Heart right ventricle (tissue), 16 donors: ENCODE results near the gene ZNF644. TPM values are rescaled to one million over a fixed set of nuclear protein-coding genes. Genes with fewer than 3 reads are reported as not detected.

Source experiments
- ATAC-seq, 8 donors: fragments of 200-7000 bp; cut with Tn5 transposase; one replicate each; pipeline ENCODE4 v1.9.1; 2020; ENCODE audit warnings: mild to moderate bottlenecking in 8 of 8, moderate library complexity in 8 of 8, moderate number of reproducible peaks in 1 of 8
- DNase-seq, 2 donors: peaks; one replicate each; pipeline ENCODE4 v3.0.0-alpha.2; 2020
- H3K27ac ChIP-seq, 10 donors: fragments of 200-600 bp; sonication (generic) in 2 of 10; one replicate each; pipeline versions ENCODE4 v1.5.0 to v1.8.0; 2020 to 2022; ENCODE audit warnings: mild to moderate bottlenecking in 3 of 10
- H3K27me3 ChIP-seq, 7 donors: fragments of 200-600 bp; one replicate each; pipeline ENCODE4 v1.8.0; 2021 to 2022; ENCODE audit warnings: mild to moderate bottlenecking in 2 of 7
- H3K36me3 ChIP-seq, 9 donors: fragments of 200-600 bp; sonication (generic) in 1 of 9; one replicate each; pipeline versions ENCODE4 v1.5.0 to v1.8.0; 2020 to 2022; ENCODE audit warnings: mild to moderate bottlenecking in 2 of 9
- H3K4me1 ChIP-seq, 9 donors: fragments of 200-600 bp; sonication (generic) in 1 of 9; one replicate each; pipeline versions ENCODE4 v1.5.0 to v1.8.0; 2020 to 2022; ENCODE audit warnings: mild to moderate bottlenecking in 4 of 9
- H3K4me3 ChIP-seq, 10 donors: fragments of 200-600 bp; sonication (generic) in 2 of 10; one replicate each; pipeline versions ENCODE4 v1.5.0 to v1.8.0; 2020 to 2022; ENCODE audit warnings: mild to moderate bottlenecking in 7 of 10, moderate library complexity in 2 of 10
- H3K9me3 ChIP-seq, 11 donors: fragments of 200-600 bp in 10 of 11; sonication (generic) in 2 of 11; one replicate each; pipeline versions ENCODE4 v1.5.0 to v1.8.0; 2013 to 2022; ENCODE audit warnings: mild to moderate bottlenecking in 2 of 11, control low read depth in 1 of 11, moderate library complexity in 1 of 11
- CTCF ChIP-seq, 9 donors: fragments of 200-600 bp; sonication (generic) in 2 of 9; IDR thresholded peaks; one replicate each; pipeline versions ENCODE4 v1.5.0 to v1.8.0; 2021 to 2022; ENCODE audit warnings: antibody characterized with exemption in 9 of 9, mild to moderate bottlenecking in 5 of 9, moderate library complexity in 1 of 9
- WGBS, 2 donors: extraction: QIAGEN DNeasy Blood & Tissue Kit; methylation state at CpG; one replicate each; pipeline ENCODE4 v1.1.7; 2013; ENCODE audit warnings: inconsistent platforms in 1 of 2; 5-methylcytosine and 5-hydroxymethylcytosine counted together
- intact Hi-C, 10 donors: fragments of 100-400 bp; cut with DNase I; formaldehyde crosslinking; loops; one replicate each; pipeline versions ENCODE4 v1.11.1 to v1.14.2; 2022
- polyA plus RNA-seq, 2 donors: library from polyadenylated mRNA; stranded (reverse); fragments of 200-250 nt; gene quantifications; one replicate each; pipeline ENCODE4 v1.2.3, GENCODE V29; 2013
- total RNA-seq, 10 donors: library from RNA; stranded (reverse); fragmentation: NEBNext Ultra II Directional in 3 of 10; extraction: Animal tissue kit (Norgen Biotek cat#: 25700) in 3 of 10; gene quantifications; one replicate each; pipeline versions ENCODE4 v1.2.1 to v1.2.4, GENCODE V29; 2021 to 2023
- donor health status: Arrhythmogenic right ventricular cardiomyopathy.
- donor health status: ischemic (EF 13 %, LVEDD 7.1; RV severe dilation, severe dysfunction).
- donor health status: healthy with polysubstance abuse.
- donor health status: DM: no; HTN: yes; CAD: no.
- donor health status: DM: no; HTN: no; CAD: no.
- donor health status: ischemic (EF 25% LVEDD 6.9; RV normal size, moderate dysfunction).
- donor health status: ischemic (EF 25% LVEDD 5.7; RV mildly dilated, moderate dysfunction).
- donor health status: healthy.
- donor health status: DM: yes; HTN: yes; CAD: no.
- donor health status: Ischemic cardiomyopathy.
- donor health status: ischemic (EF 35%, LVEDD 5.7; RV mildly dilated, moderate dysfunction).
- donor health status: nonischemic (EF 11% LVEDD 7.7; RV severe dilation, severe dysfunction).
- donor health status: DM: yes; HTN: yes; CAD: no.
- donor health status: PGD.
- donor health status: ischemic (EF 29% LVEDD 5.4; RV normal size, mild dysfunction).
- donor health status: nonischemic (EF 23%, LVEDD 6.1; RV moderate dilation, normal function).

ZNF644 gene
- total and polyA plus RNA-seq, 12 donors, result 10.7 to 48.0 (median 33.6) TPM

DNA sequence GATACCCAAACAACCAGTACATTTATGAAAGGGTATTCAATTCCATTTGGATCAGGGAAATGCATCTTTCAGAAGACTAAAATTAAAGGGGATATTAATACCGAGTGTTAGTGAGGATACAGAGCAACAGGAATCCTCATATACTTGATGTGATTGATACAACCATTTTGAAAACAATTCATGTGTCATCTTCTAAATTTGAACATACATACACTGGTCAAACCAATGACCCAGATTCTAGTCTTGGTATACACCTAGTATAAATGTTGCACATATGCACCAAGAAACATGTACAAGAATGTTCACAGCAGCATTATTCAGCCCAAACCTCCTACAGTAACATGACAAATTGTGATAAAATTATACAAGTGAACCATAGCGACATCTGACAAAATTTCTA, 58.6 kb downstream of the ZNF644 start:
- no peak for TF ChIP-seq CTCF (IDR thresholded peaks at IDR 0.05)
- Histone ChIP-seq H3K4me3 (no peak overlapping the region), H3K27me3 (no peaks in the 10 kb centered on the region), H3K4me1 (peaks cover 0 to 27% (median 5%) of the 10 kb centered on the region in 9 donors), H3K36me3 (no peaks in the 10 kb centered on the region), H3K9me3 (peaks cover 0 to 12% (median 0%) of the 10 kb centered on the region in 11 donors), H3K27ac (no peak overlapping the region)
- DNase-seq (no peak), ATAC-seq (no peak)
- intact Hi-C loops, result loop anchor here in 7 of 10 donors (2.0 to 10.0 kb wide), 5 partner anchors 22 to 378 kb away; no protein-coding TSS in a partner anchor
- 89 to 97% methylated on average over 2 of the region's 2 CpGs for WGBS, 2 donors

- TF ChIP-seq CTCF (IDR thresholded peaks at IDR 0.05), result no peak
- H3K36me3 ChIP-seq, result peaks cover 0 to 15% (median 0%) of the 10 kb centered on the region in 9 donors
- H3K27ac ChIP-seq, result no peak overlapping the region
- no peaks in the 10 kb centered on the region for H3K27me3 ChIP-seq
- H3K9me3 ChIP-seq, result peaks cover 0 to 12% (median 0%) of the 10 kb centered on the region in 11 donors
- H3K4me3 ChIP-seq, result no peak overlapping the region
- WGBS, 2 donors, result 92 to 94% methylated on average over 5 of the region's 5 CpGs
- peaks cover 0 to 27% (median 8%) of the 10 kb centered on the region in 9 donors for H3K4me1 ChIP-seq
- DNase-seq, result no peak
- intact Hi-C loops, result loop anchor here in 7 of 10 donors (5.0 to 10.0 kb wide), 4 partner anchors 105 to 375 kb away; no protein-coding TSS in a partner anchor
- no peak for ATAC-seq
These were observed 62.3 kb downstream of the ZNF644 start for GRCh38 chr1:90959352-90960206.

DNA sequence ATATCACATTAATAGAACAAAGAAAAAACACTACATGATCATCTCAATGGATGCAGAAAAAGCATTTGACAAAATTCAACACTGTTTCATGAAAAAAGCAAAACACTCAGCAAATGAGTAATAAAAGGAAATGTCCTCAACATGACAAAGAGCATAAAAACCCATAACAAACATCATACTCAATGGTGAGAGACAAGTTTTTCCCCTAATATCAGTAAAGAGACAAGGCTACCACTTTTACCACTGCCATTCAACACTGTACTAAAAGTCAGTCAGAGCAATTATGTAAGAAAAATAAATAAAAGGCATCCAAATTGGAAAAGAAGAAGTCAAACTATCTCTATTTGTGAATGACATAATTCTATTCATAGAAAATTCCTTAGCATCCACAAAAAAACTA, 64.3 kb downstream of the ZNF644 start:
- no peak for DNase-seq
- ATAC-seq, result no peak
- H3K36me3 ChIP-seq, result peaks cover 0 to 15% (median 0%) of the 10 kb centered on the region in 9 donors
- no peak overlapping the region for H3K27ac ChIP-seq
- peaks cover 0 to 19% (median 6%) of the 10 kb centered on the region in 9 donors for H3K4me1 ChIP-seq
- no peak for TF ChIP-seq CTCF (IDR thresholded peaks at IDR 0.05)
- no peak overlapping the region for H3K4me3 ChIP-seq
- intact Hi-C loops, result no loop called here
- no peaks in the 10 kb centered on the region for H3K27me3 ChIP-seq
- H3K9me3 ChIP-seq, result peaks cover 0 to 12% (median 0%) of the 10 kb centered on the region in 11 donors

DNA sequence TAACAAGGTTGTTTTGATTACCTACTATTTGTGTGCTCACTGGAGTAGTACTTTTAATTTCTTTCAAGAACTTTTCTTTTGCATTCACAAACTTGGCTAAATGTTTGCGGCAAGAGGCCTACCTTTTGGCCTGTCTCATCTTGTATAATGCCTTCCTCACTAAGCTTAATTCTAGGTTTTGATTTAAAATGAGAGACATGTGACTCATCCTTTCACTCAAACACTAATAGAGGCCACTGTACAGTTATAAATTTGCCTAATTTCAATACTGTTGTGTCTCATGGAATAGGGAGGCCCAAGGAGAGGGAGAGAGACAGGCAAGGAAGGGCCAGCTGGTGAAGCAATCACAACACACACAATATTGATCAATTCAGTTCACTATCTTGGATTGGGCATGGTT, 66.1 kb downstream of the ZNF644 start:
- 96 to 100% methylated on average over 1 of the region's 1 CpG for WGBS, 2 donors
- Histone ChIP-seq H3K4me1 (peaks cover 0 to 27% (median 6%) of the 10 kb centered on the region in 9 donors), H3K36me3 (peaks cover 0 to 15% (median 0%) of the 10 kb centered on the region in 9 donors), H3K9me3 (peaks cover 0 to 12% (median 0%) of the 10 kb centered on the region in 11 donors), H3K4me3 (no peak overlapping the region), H3K27ac (no peak overlapping the region), H3K27me3 (no peaks in the 10 kb centered on the region)
- ATAC-seq, result no peak
- intact Hi-C loops, result no loop called here
- no peak for DNase-seq
- TF ChIP-seq CTCF (IDR thresholded peaks at IDR 0.05), result no peak
